Measurements from ENCODE around the gene HAS3.

Gene HAS3

DNA sequence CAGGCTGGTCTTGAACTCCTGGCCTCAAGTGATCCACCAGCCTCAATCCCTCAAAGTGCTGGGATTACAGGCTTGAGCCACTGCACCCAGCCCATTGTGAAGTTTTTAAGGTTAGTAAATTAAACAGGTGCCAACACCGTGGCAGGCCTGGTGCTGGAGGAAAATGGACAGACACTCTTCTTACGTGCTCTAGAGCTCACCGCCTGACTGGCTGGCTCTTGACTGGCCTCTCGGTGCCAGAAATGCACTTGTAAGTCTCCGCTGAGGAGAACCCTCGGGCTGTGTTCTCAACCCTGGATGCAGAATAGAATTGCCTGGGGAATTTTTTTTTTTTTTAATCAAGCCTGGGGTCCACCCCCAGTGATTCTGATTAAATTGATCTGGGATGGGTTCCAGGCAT, 10.3 kb upstream of the HAS3 start:
- TF ChIP-seq ZBTB7A (IDR thresholded peaks at IDR 0.05; ENCODE audit: low read depth) = no peak

DNA sequence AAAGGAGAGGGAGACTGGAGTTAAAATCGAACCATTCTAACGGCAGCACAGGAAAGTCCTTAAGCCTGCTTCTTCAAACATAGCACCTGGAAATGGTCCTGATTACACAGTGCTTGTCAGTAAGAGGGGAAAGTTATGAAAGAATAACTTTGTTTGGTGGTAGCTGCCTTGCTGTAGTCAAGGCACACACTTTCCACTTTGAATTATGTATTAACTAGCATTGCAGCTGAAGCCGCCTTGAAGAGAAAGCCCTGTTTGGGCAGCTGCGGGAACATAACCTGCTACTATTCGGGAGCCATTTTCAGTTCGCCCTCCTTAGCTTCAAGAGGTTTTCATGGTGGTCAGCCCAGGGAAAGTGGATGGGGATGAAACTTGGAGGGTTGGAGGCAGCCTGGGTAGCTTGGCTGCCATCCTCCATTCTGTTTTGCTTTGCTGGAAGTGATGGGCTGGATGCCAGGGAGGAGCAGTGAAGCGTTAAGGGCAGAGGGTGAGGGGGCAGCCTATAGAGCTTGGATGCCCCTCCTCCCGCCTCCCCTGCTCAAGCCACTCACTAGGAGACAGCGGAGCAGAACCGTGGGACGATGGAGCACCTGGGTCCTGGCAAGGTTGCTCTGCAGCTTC, 5.3 kb upstream of the HAS3 start:
- TF ChIP-seq TCF12 (IDR thresholded peaks at IDR 0.05; ENCODE audit: low read depth) = 0 out of 2 replicates have a peak, but pooled peaks have one; percentile 15
- TF ChIP-seq, protein P1, sequence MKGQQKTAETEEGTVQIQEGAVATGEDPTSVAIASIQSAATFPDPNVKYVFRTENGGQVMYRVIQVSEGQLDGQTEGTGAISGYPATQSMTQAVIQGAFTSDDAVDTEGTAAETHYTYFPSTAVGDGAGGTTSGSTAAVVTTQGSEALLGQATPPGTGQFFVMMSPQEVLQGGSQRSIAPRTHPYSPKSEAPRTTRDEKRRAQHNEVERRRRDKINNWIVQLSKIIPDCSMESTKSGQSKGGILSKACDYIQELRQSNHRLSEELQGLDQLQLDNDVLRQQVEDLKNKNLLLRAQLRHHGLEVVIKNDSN (IDR thresholded peaks at IDR 0.05) = no peak
- TF ChIP-seq EGR1 (IDR thresholded peaks at IDR 0.05) = no peak
- TF ChIP-seq TEAD4 (IDR thresholded peaks at IDR 0.05) = no peak
- TF ChIP-seq RAD21 (IDR thresholded peaks at IDR 0.05; ENCODE audit: low read depth) = no peak
- TF ChIP-seq NFIC (IDR thresholded peaks at IDR 0.05) = 0 out of 2 replicates have a peak, but pooled peaks have one; percentile 44
- no peak for TF ChIP-seq ZBTB7A (IDR thresholded peaks at IDR 0.05; ENCODE audit: low read depth)
- TF ChIP-seq YY1 (IDR thresholded peaks at IDR 0.05; ENCODE audit: low read depth) = no peak
- TF ChIP-seq TAF1 (IDR thresholded peaks at IDR 0.05; ENCODE audit: low read depth) = no peak

DNA sequence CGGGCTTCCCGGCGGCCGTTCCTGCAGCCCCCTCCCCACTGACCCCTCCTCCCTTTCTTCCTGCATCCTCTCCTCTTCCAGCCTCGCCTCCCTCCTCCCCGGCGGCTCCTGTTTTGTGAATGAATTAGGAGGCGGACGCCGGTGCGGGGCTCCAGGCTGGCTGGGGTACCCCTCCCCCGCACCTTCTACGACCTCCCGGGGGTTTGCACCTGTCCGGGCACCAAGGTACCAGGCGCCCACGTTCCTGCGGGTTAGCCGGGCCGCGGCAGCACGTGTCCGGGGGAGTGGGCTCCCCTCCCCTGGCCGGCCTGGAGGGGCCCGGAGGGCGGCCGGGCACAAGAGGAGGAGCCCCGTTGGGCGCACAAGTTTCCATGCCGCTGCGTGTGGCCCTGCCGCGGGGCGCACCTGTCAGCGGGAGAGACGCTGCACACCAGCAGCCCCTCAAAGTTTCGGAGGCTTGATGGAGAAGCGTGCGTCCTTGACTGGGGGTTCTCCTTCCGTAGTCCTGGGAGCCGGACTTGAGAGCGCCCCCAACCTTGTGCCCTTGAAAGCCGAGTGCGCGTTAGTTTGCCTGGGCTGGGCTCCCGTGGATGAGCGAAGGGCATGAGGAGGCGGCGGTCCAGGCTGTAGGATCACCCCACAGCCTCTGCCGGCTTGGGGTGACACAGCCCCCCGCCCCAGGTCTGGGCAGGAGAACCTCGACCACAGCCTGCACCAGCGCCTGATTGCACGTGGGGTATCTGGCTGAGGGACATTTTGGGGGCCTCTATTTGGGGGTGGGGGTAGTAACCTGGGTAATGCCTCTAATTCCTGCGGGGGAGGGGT, 1.2 kb downstream of the HAS3 start:
- TF ChIP-seq ZBTB7A (IDR thresholded peaks at IDR 0.05; ENCODE audit: low read depth) (peak; percentile 57; the same call in 1 of the 2 replicates), RAD21 (IDR thresholded peaks at IDR 0.05; ENCODE audit: low read depth) (no peak), EP300 (IDR thresholded peaks at IDR 0.05; ENCODE audit: borderline replicate concordance) (no peak), EGR1 (IDR thresholded peaks at IDR 0.05) (no peak), CEBPB (IDR thresholded peaks at IDR 0.05) (no peak)

DNA sequence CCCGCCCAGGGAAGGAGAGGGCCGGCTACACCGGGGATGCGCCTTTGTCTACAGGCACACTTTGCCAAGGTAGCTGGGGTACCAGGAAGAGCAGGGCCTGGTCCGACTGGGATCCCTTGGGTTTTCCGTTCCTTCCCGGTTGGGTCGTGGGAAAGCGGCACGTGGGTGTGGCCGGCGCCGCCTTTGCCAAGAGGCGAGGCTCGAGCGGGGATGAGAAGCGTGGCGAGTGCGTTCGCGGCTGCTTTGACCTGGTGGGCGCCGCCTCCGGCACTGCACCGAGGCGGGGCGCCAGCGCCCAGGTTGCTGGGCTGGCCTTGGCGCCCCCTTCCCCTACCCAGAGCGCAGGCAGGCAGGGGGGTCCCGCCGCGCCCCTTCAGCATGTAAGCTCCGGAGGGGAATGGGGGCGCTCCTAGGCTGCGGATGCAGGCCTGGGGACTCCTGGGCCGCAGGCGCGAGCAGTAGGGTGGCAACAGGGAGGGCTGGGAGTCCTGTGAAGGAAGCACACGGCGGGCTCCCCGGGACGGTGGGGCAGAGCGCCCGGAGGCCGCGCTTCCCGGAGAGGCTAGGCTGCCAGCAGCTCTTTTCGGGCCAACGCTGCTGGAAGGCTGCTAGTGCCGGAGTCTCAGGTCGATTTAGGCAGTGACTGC, 2.0 kb downstream of the HAS3 start:
- TF ChIP-seq TAF1 (IDR thresholded peaks at IDR 0.05; ENCODE audit: low read depth) (no peak), FOXM1 (IDR thresholded peaks at IDR 0.05; ENCODE audit: borderline replicate concordance, low read depth) (no peak), EP300 (IDR thresholded peaks at IDR 0.05; ENCODE audit: borderline replicate concordance) (no peak), ZBTB7A (IDR thresholded peaks at IDR 0.05; ENCODE audit: low read depth) (no peak), EGR1 (IDR thresholded peaks at IDR 0.05) (no peak), NFIC (IDR thresholded peaks at IDR 0.05) (no peak), TCF12 (IDR thresholded peaks at IDR 0.05; ENCODE audit: low read depth) (no peak), YY1 (IDR thresholded peaks at IDR 0.05; ENCODE audit: low read depth) (no peak), CREB1 (IDR thresholded peaks at IDR 0.05; ENCODE audit: low read depth) (no peak)

DNA sequence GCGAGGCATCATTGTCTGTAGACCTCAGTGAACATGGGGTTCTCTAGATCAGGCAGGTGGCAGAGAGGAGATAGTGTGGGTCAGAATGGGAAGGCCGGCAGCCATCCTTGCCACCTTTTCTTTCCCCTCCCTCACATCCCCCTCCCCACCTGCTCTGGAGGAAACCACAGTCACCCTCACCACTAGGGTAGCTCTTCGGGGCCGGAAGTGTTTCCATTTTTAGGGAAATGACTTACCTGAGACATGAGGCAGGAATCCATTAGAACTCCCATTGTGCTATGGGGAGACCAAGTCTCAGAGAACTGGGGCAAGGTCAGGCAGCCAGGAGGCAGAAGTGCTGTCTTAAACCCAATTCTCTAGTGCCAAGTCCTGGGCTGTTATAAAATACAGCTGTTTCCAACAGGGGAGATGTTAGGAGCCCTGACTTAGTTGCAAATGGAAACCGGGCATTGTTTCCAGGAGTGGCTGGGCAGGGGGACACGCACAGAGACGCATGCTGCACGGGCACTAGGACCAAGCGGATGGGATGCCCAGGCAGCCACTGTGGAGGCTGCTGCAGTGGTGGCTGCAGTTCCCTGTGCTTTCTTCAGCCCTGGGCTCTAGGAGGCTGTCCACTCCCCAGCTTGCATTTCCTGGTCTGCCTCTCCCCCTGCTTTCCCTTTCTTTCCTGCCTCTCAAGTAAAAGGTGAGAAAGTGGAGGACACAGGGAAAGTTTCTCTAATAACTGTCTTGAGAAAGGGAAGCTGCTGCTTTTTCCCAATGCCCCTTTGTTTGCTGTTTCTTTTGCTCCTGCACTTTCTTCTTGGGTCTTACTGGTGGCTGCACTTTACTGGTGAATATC, 2.8 kb downstream of the HAS3 start:
- TF ChIP-seq EP300 (IDR thresholded peaks at IDR 0.05; ENCODE audit: borderline replicate concordance) (no peak), TAF1 (IDR thresholded peaks at IDR 0.05; ENCODE audit: low read depth) (no peak)

DNA sequence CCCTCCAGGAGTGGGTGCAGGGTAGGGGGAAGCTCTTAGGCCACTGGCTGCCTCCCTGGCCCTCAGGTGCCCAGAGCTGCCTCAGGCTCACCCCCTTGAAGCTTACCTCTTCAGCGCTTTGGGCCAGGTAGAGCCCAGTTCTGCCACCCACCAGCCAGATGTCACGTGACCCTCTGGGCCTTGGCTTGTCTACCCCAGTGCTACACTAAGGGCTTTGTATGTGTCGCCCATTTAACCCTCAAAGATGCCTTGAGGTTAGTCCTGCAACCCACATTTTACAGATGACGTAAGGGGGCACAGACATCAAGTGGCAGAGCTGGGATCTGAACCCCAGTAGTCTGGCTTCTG, 3.4 kb downstream of the HAS3 start:
- TF ChIP-seq EGR1 (IDR thresholded peaks at IDR 0.05) (no peak), NFIC (IDR thresholded peaks at IDR 0.05) (no peak), TAF1 (IDR thresholded peaks at IDR 0.05; ENCODE audit: low read depth) (no peak), EP300 (IDR thresholded peaks at IDR 0.05; ENCODE audit: borderline replicate concordance) (no peak), ZBTB7A (IDR thresholded peaks at IDR 0.05; ENCODE audit: low read depth) (no peak), RAD21 (IDR thresholded peaks at IDR 0.05; ENCODE audit: low read depth) (no peak), TCF12 (IDR thresholded peaks at IDR 0.05; ENCODE audit: low read depth) (no peak), FOXM1 (IDR thresholded peaks at IDR 0.05; ENCODE audit: borderline replicate concordance, low read depth) (no peak), YY1 (IDR thresholded peaks at IDR 0.05; ENCODE audit: low read depth) (no peak), CREB1 (IDR thresholded peaks at IDR 0.05; ENCODE audit: low read depth) (no peak), CEBPB (IDR thresholded peaks at IDR 0.05) (no peak), TEAD4 (IDR thresholded peaks at IDR 0.05) (no peak)
- TF ChIP-seq, protein P1 (IDR thresholded peaks at IDR 0.05) = no peak
- TF ChIP-seq, protein P2, sequence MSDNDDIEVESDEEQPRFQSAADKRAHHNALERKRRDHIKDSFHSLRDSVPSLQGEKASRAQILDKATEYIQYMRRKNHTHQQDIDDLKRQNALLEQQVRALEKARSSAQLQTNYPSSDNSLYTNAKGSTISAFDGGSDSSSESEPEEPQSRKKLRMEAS (IDR thresholded peaks at IDR 0.05) = no peak
- TF ChIP-seq, protein P3, sequence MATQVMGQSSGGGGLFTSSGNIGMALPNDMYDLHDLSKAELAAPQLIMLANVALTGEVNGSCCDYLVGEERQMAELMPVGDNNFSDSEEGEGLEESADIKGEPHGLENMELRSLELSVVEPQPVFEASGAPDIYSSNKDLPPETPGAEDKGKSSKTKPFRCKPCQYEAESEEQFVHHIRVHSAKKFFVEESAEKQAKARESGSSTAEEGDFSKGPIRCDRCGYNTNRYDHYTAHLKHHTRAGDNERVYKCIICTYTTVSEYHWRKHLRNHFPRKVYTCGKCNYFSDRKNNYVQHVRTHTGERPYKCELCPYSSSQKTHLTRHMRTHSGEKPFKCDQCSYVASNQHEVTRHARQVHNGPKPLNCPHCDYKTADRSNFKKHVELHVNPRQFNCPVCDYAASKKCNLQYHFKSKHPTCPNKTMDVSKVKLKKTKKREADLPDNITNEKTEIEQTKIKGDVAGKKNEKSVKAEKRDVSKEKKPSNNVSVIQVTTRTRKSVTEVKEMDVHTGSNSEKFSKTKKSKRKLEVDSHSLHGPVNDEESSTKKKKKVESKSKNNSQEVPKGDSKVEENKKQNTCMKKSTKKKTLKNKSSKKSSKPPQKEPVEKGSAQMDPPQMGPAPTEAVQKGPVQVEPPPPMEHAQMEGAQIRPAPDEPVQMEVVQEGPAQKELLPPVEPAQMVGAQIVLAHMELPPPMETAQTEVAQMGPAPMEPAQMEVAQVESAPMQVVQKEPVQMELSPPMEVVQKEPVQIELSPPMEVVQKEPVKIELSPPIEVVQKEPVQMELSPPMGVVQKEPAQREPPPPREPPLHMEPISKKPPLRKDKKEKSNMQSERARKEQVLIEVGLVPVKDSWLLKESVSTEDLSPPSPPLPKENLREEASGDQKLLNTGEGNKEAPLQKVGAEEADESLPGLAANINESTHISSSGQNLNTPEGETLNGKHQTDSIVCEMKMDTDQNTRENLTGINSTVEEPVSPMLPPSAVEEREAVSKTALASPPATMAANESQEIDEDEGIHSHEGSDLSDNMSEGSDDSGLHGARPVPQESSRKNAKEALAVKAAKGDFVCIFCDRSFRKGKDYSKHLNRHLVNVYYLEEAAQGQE (IDR thresholded peaks at IDR 0.05; ENCODE audit: low read depth) = no peak
